DND-41 (cell line): Measurements from ENCODE around the gene ABCB4.

Source experiments
- EZH2 ChIP-seq: IDR thresholded peaks from 3 replicates; pipeline ENCODE4 v1.6.1; 2012; ENCODE audit warnings: borderline replicate concordance, low read depth, mild to moderate bottlenecking, moderate library complexity, low read length, inconsistent platforms; ENCODE audit not compliant: severe bottlenecking
- TF ChIP-seq, protein P1 (sequence below): IDR thresholded peaks from 2 replicates; pipeline ENCODE4 v1.5.1; 2012; ENCODE audit warnings: borderline replicate concordance, low read length, moderate library complexity, mild to moderate bottlenecking; ENCODE audit not compliant: poor library complexity, severe bottlenecking; ENCODE audit errors: extremely low read depth

DNA sequence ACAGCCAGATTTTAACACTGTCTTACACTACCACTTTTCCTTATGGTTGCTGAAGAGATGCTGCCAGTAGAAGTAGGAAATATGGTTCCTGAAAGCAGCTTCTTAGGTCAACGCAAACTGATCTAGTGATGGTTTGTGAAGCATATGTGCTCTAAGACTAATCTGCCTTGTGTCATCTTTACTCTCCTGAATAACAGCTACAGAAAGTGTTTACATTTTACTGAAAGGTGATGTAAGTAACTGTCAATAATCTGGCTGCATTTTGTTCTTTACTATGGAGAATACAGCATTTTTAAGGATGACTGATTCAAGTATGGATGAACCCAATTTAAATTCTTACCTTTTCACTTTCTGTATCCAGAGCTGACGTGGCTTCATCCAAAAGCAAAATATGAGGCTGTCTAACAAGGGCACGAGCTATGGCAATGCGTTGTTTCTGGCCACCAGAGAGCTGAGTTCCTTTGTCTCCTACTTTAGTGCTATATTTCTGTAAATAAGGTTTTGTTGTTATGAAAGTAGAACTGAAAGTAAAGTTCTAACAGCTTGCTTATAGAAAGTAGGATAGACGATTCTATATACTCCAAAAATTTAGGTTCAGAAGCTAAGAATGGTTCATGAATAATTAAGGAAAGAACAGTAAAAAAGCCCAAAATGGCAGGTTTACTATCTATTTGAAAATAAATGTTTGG is 30.2 kb upstream of the ABCB4 start:
- TF ChIP-seq, protein P1, sequence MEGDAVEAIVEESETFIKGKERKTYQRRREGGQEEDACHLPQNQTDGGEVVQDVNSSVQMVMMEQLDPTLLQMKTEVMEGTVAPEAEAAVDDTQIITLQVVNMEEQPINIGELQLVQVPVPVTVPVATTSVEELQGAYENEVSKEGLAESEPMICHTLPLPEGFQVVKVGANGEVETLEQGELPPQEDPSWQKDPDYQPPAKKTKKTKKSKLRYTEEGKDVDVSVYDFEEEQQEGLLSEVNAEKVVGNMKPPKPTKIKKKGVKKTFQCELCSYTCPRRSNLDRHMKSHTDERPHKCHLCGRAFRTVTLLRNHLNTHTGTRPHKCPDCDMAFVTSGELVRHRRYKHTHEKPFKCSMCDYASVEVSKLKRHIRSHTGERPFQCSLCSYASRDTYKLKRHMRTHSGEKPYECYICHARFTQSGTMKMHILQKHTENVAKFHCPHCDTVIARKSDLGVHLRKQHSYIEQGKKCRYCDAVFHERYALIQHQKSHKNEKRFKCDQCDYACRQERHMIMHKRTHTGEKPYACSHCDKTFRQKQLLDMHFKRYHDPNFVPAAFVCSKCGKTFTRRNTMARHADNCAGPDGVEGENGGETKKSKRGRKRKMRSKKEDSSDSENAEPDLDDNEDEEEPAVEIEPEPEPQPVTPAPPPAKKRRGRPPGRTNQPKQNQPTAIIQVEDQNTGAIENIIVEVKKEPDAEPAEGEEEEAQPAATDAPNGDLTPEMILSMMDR, result no peak
- no peak for TF ChIP-seq EZH2
